HEK293 (cell line): ENCODE results near the gene EVL.
"Not testable (repeated sequence)": the region's sequence is repeated elsewhere in the genome, so short reads cannot be mapped to it uniquely, and the experiment has no call there.

Experiments
- CTCF ChIA-PET: fragments of 350-600 bp; formaldehyde crosslinking; extraction: SDS; loops from one replicate; lab custom pipeline; 2021; ENCODE audit warnings: antibody characterized with exemption; lab: Yijun Ruan, JAX
- POLR2A ChIA-PET: fragments of 300-600 bp; formaldehyde crosslinking; extraction: SDS; loops from one replicate; lab custom pipeline; 2020; ENCODE audit warnings: antibody characterized with exemption, inconsistent platforms; lab: Yijun Ruan, JAX
- H3K27ac ChIP-seq: fragments of 200-500 bp; sonication (Bioruptor generic); 2 replicates; pipeline ENCODE4 v1.5.1; 2014; ENCODE audit warnings: low read depth, low read length, control low read depth, inconsistent platforms; ENCODE audit errors: extremely low read depth
- H3K36me3 ChIP-seq, 2 experiments: fragments of 200-500 bp in 1 of 2; sonication (Bioruptor generic) in 1 of 2; 1 replicate in 1 of 2; 2 replicates in 1 of 2; pipeline ENCODE4 v1.5.1; 2014 to 2017; ENCODE audit warnings: inconsistent platforms in 2 of 2, low read length in 2 of 2; ENCODE audit not compliant: control insufficient read depth in 2 of 2, insufficient read depth in 1 of 2
- H3K4me1 ChIP-seq: fragments of 200-500 bp; sonication (Bioruptor generic); 2 replicates; pipeline ENCODE4 v1.5.1; 2014; ENCODE audit warnings: mild to moderate bottlenecking, low read length, inconsistent platforms; ENCODE audit not compliant: control insufficient read depth, insufficient read depth
- H3K4me3 ChIP-seq: 2 replicates; pipeline ENCODE4 v1.5.1; 2011; ENCODE audit warnings: low read depth, mild to moderate bottlenecking, control low read depth, low read length, moderate library complexity
- H3K9me3 ChIP-seq: fragments of 200-500 bp; sonication (Bioruptor generic); 2 replicates; pipeline ENCODE4 v1.5.1; 2014; ENCODE audit warnings: low read depth, low read length, inconsistent platforms; ENCODE audit not compliant: control insufficient read depth, insufficient read depth
- BCL11A ChIP-seq: fragments of 450-650 bp; formaldehyde crosslinking; IDR thresholded peaks from 2 replicates; pipeline ENCODE4 v1.5.1; 2016; ENCODE audit warnings: low read depth, missing biosample characterization, missing genetic modification characterization
- GLIS1 ChIP-seq: fragments of 450-650 bp; formaldehyde crosslinking; IDR thresholded peaks from 2 replicates; pipeline ENCODE4 v1.5.1; 2016; ENCODE audit warnings: missing biosample characterization, missing genetic modification characterization
- KLF9 ChIP-seq: fragments of 450-650 bp; formaldehyde crosslinking; IDR thresholded peaks from 2 replicates; pipeline ENCODE4 v1.5.1; 2016; ENCODE audit warnings: missing biosample characterization, missing genetic modification characterization, low read depth
- OSR2 ChIP-seq: fragments of 450-650 bp; formaldehyde crosslinking; IDR thresholded peaks from 2 replicates; pipeline ENCODE4 v1.5.1; 2016; ENCODE audit warnings: missing biosample characterization, missing genetic modification characterization
- ZBTB8A ChIP-seq: fragments of 450-650 bp; formaldehyde crosslinking; IDR thresholded peaks from 2 replicates; pipeline ENCODE4 v1.5.1; 2016; ENCODE audit warnings: missing biosample characterization, missing genetic modification characterization
- ZEB2 ChIP-seq: fragments of 450-650 bp; formaldehyde crosslinking; IDR thresholded peaks from 2 replicates; pipeline ENCODE4 v1.5.1; 2016; ENCODE audit warnings: missing biosample characterization, missing genetic modification characterization
- ZFHX2 ChIP-seq: fragments of 450-650 bp; formaldehyde crosslinking; conservative IDR thresholded peaks from 2 replicates; pipeline ENCODE4 v1.5.1; 2016; ENCODE audit warnings: missing biosample characterization, missing genetic modification characterization
- ZIC2 ChIP-seq: fragments of 450-650 bp; formaldehyde crosslinking; IDR thresholded peaks from 2 replicates; pipeline ENCODE4 v1.5.1; 2016; ENCODE audit warnings: missing biosample characterization, missing genetic modification characterization
- ZNF132 ChIP-seq: fragments of 450-650 bp; formaldehyde crosslinking; IDR thresholded peaks from 2 replicates; pipeline ENCODE4 v1.5.1; 2017; ENCODE audit warnings: missing biosample characterization, missing genetic modification characterization, borderline replicate concordance
- ZNF133 ChIP-seq: fragments of 450-650 bp; formaldehyde crosslinking; IDR thresholded peaks from 2 replicates; pipeline ENCODE4 v1.5.1; 2016; ENCODE audit warnings: missing biosample characterization, missing genetic modification characterization
- ZNF221 ChIP-seq: fragments of 450-650 bp; formaldehyde crosslinking; IDR thresholded peaks from 2 replicates; pipeline ENCODE4 v1.5.1; 2017; ENCODE audit warnings: missing biosample characterization, missing genetic modification characterization, borderline replicate concordance
- ZNF335 ChIP-seq: fragments of 450-650 bp; formaldehyde crosslinking; conservative IDR thresholded peaks from 2 replicates; pipeline ENCODE4 v1.5.1; 2016; ENCODE audit warnings: missing biosample characterization, missing genetic modification characterization
- ZNF341 ChIP-seq: fragments of 450-650 bp; formaldehyde crosslinking; IDR thresholded peaks from 2 replicates; pipeline ENCODE4; 2016; ENCODE audit warnings: low read depth, missing biosample characterization, missing genetic modification characterization
- ZNF354C ChIP-seq: fragments of 450-650 bp; formaldehyde crosslinking; IDR thresholded peaks from 2 replicates; pipeline ENCODE4 v1.5.1; 2016; ENCODE audit warnings: missing biosample characterization, missing genetic modification characterization, low read depth, borderline replicate concordance
- ZNF48 ChIP-seq: fragments of 450-650 bp; formaldehyde crosslinking; IDR thresholded peaks from 2 replicates; pipeline ENCODE4 v1.5.1; 2016; ENCODE audit warnings: missing biosample characterization, missing genetic modification characterization
- ZNF501 ChIP-seq: fragments of 450-650 bp; formaldehyde crosslinking; IDR thresholded peaks from 2 replicates; pipeline ENCODE4 v1.5.1; 2016; ENCODE audit warnings: missing biosample characterization, missing genetic modification characterization
- ZNF549 ChIP-seq: fragments of 450-650 bp; IDR thresholded peaks from 2 replicates; pipeline ENCODE4 v1.5.1; 2018; ENCODE audit warnings: missing biosample characterization, missing genetic modification characterization, mild to moderate bottlenecking, inconsistent platforms, moderate library complexity
- TF ChIP-seq, protein P1 (sequence below): fragments of 450-650 bp; formaldehyde crosslinking; IDR thresholded peaks from 2 replicates; pipeline ENCODE4; 2016; ENCODE audit warnings: missing biosample characterization, missing genetic modification characterization
- TF ChIP-seq, protein P2 (sequence below): fragments of 450-650 bp; formaldehyde crosslinking; IDR thresholded peaks from 2 replicates; pipeline ENCODE4 v1.5.1; 2016; ENCODE audit warnings: missing biosample characterization, missing genetic modification characterization
- TF ChIP-seq, protein P3 (sequence below): fragments of 450-650 bp; formaldehyde crosslinking; IDR thresholded peaks from 2 replicates; pipeline ENCODE4 v1.5.1; 2017; ENCODE audit warnings: missing biosample characterization, missing genetic modification characterization

Gene EVL

DNA sequence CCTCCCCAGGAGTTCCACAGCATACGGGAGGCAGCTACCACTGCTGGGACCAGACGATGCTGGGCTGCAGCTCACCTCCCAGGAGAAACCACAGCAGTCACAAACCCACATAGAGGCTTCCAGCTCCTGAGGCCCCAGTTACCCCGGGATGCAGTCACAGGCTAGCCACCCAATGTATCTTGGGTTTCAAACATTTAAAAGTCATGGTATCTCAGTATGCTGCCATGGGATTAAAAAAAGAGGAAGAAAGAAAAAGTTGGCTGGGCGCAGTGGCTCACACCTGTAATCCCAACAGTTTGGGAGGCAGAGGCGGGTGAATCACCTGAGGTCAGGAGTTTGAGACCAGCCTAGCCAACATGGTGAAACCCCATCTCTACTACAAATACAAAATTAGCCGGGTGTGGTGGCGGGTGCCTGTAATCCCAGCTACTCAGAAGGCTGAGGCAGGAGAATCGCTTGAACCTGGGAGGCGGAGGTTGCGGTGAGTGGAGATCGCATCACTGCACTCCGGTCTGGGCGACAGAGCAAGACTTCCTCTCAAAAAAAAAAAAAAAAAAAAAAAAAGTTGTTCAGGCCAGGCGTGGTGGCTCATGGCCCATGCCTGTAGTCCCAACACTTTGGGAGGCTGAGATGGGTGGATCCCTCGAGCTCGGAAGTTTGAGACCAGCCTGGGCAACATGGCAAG is 92.5 kb downstream of the EVL start:
- TF ChIP-seq ZIC2 (tag by site-specific recombination) (0 out of 2 replicates have a peak, but pooled peaks have one; percentile 34), GLIS1 (peak; percentile 84)
- not testable (repeated sequence) for H3K4me1 ChIP-seq
- POLR2A ChIA-PET = interaction anchor here (0.7 kb wide), 2 partner anchors 135 to 140 kb away, joined by 3 to 5 read pairs; no protein-coding TSS in a partner anchor

DNA sequence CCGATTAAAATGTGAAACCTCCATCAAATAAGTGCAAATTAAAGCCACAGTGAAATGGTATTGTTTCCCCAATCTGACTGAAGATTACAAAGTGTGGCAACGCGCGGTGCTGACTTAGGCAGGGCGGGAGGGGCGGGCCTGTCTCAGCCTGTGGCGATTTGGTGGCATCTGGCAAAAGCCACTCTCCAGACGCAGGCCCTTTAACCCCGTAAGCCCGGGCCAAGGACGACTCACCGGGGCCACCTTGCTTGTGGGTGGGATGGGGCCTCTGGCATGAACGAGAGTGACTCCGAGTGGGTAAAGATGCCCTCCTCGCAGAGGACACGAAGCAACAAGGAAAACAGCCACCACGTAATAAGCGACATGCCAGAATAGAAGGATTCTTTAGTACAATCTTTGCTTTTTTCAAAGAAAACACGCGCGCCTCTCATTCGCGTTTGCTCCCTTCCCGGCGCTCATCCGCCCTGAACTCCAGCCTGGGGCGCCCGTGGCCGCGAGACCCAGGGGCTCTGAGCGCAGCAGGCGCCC is 93.4 kb downstream of the EVL start:
- TF ChIP-seq ZNF221 (tag by site-specific recombination) (no peak), ZBTB8A (tag by site-specific recombination) (0 out of 2 replicates have a peak, but pooled peaks have one; percentile 12), ZEB2 (tag by site-specific recombination) (no peak), ZNF335 (peak; percentile 43; the same call in 1 of the 2 replicates)
- ChIA-PET POLR2A (interaction anchor here (0.7 kb wide), 1 partner anchor 141 kb away, joined by 5 read pairs; no protein-coding TSS in a partner anchor), CTCF (interaction anchor here (0.7 kb wide), 1 partner anchor 765 kb away, joined by 3 read pairs; no protein-coding TSS in a partner anchor)
- H3K4me1 ChIP-seq = 0 out of 2 replicates have a peak, but pooled peaks cover 2% of the 10 kb centered on the region
- no peaks in the 10 kb centered on the region for H3K36me3 ChIP-seq
- no peak overlapping the region for H3K4me3 ChIP-seq
- no peak overlapping the region for H3K27ac ChIP-seq
- no peaks in the 10 kb centered on the region for H3K9me3 ChIP-seq

More for the DNA sequence above, 92.5 kb downstream of the EVL start:
- CTCF ChIA-PET = interaction anchor here (0.8 to 3.6 kb wide), 2 partner anchors 100 to 175 kb away, joined by 3 to 25 read pairs; no protein-coding TSS in a partner anchor
- H3K36me3 ChIP-seq, H3K27ac ChIP-seq, H3K9me3 ChIP-seq, H3K4me3 ChIP-seq: not testable (repeated sequence)

DNA sequence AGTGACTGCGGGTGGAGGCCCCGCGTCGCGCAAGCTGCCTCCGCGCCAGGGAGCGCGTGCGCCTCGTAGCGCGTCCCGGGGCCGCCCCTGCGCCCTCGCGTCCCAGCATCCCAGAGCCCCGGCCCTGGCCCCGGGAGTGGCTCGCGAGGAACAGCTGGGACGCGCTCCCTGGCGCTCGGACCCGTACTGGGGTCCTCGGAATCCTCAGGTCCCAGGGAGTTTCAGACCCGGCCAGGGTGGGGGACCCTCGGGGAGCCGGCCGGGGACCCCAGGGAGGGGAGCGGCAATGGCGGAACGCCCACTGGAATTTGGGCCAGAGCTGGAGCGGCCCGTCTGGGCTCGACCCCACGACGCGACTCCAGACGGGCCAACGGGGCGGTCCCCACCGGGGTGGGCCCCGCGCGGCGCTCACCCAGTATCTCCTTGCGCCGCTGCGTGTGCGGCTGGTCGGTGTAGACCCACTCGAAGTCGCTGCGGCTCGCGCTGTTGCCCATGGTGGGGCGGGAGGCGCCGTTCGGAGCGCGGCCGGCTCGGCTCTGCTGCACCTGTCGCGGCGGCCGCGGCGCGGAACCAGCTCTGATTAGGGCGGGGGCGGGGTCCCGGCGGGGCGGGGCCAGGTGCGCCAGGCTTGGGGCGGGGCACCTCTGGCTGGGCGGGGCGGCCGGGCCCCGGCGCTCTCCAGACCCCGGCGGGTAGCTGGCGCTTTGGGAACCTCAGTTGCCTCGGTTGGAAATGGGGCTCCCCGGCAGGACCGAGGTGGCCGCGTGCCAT is 94.1 kb downstream of the EVL start, which contains the start of gene DEGS2:
Gene DEGS2, minus strand, starts transcription at position 552 of the 771 bp plus-strand sequence. Its CDS starts 58 bp downstream, at position 494.
- CTCF ChIA-PET = interaction anchor here (0.7 kb wide), 1 partner anchor 766 kb away, joined by 3 read pairs; no protein-coding TSS in a partner anchor
- POLR2A ChIA-PET = interaction anchor here (0.5 to 0.6 kb wide), 2 partner anchors 43 to 143 kb away, joined by 3 to 4 read pairs; no protein-coding TSS in a partner anchor
- Histone ChIP-seq H3K4me3 (peak within 1 kb of the TSS; percentile 31), H3K36me3 (no peaks in the 10 kb centered on the region), H3K4me1 (0 out of 2 replicates have a peak, but pooled peaks cover 2% of the 10 kb centered on the region), H3K9me3 (no peaks in the 10 kb centered on the region), H3K27ac (0 out of 2 replicates have a peak within 1 kb of the TSS, but pooled peaks have one; percentile 4)
- TF ChIP-seq ZFHX2 (peak; percentile 13; the same call in 1 of the 2 replicates), ZNF132 (tag by site-specific recombination) (no peak), KLF9 (tag by site-specific recombination) (peak; percentile 65; the same call in 1 of the 2 replicates), ZNF549 (tag by site-specific recombination) (no peak), ZNF501 (no peak), ZNF335 (peak; percentile 85), ZNF133 (tag by site-specific recombination) (no peak), BCL11A (tag by site-specific recombination) (no peak), ZNF48 (tag by site-specific recombination) (no peak), OSR2 (no peak), ZNF354C (tag by site-specific recombination) (no peak), ZNF341 (tag by site-specific recombination) (peak; percentile 72)
- TF ChIP-seq, protein P1, sequence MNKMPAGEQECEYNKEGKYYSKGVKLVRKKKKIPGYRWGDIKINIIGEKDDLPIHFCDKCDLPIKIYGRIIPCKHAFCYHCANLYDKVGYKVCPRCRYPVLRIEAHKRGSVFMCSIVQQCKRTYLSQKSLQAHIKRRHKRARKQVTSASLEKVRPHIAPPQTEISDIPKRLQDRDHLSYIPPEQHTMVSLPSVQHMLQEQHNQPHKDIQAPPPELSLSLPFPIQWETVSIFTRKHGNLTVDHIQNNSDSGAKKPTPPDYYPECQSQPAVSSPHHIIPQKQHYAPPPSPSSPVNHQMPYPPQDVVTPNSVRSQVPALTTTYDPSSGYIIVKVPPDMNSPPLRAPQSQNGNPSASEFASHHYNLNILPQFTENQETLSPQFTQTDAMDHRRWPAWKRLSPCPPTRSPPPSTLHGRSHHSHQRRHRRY = no peak
- TF ChIP-seq, protein P2, sequence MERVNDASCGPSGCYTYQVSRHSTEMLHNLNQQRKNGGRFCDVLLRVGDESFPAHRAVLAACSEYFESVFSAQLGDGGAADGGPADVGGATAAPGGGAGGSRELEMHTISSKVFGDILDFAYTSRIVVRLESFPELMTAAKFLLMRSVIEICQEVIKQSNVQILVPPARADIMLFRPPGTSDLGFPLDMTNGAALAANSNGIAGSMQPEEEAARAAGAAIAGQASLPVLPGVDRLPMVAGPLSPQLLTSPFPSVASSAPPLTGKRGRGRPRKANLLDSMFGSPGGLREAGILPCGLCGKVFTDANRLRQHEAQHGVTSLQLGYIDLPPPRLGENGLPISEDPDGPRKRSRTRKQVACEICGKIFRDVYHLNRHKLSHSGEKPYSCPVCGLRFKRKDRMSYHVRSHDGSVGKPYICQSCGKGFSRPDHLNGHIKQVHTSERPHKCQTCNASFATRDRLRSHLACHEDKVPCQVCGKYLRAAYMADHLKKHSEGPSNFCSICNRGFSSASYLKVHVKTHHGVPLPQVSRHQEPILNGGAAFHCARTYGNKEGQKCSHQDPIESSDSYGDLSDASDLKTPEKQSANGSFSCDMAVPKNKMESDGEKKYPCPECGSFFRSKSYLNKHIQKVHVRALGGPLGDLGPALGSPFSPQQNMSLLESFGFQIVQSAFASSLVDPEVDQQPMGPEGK (tag by site-specific recombination) = peak; percentile 23; the same call in 1 of the 2 replicates
- TF ChIP-seq, protein P3, sequence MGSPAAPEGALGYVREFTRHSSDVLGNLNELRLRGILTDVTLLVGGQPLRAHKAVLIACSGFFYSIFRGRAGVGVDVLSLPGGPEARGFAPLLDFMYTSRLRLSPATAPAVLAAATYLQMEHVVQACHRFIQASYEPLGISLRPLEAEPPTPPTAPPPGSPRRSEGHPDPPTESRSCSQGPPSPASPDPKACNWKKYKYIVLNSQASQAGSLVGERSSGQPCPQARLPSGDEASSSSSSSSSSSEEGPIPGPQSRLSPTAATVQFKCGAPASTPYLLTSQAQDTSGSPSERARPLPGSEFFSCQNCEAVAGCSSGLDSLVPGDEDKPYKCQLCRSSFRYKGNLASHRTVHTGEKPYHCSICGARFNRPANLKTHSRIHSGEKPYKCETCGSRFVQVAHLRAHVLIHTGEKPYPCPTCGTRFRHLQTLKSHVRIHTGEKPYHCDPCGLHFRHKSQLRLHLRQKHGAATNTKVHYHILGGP (tag by site-specific recombination) = no peak
